GM18858 (cell line): ENCODE measurements around the gene C16orf74.

Experiments
- ATAC-seq: cut with Tn5 transposase; IDR thresholded peaks from one replicate; pipeline ENCODE4 v1.9.1; 2021; ENCODE audit not compliant: unreplicated experiment

Gene C16orf74

GRCh38 chr16:85750146-85750826 lies 610 bp downstream of the C16orf74 start:
- no peak for ATAC-seq

GRCh38 chr16:85749771-85750145 lies 1.1 kb downstream of the C16orf74 start:
- no peak for ATAC-seq

GRCh38 chr16:85746460-85747215 lies 4.3 kb downstream of the C16orf74 start:
- no peak for ATAC-seq

GRCh38 chr16:85738923-85739715 lies 11.8 kb downstream of the C16orf74 start:
- no peak for ATAC-seq

GRCh38 chr16:85736921-85737320 lies 14.0 kb downstream of the C16orf74 start:
- ATAC-seq: no peak

- ATAC-seq: no peak
Measured at GRCh38 chr16:85735946-85736345, 14.9 kb downstream of the C16orf74 start.

- ATAC-seq: peak; percentile 72
Measured at GRCh38 chr16:85735225-85735635, 15.7 kb downstream of the C16orf74 start.

- ATAC-seq: no peak
Measured at GRCh38 chr16:85734311-85735017, 16.4 kb downstream of the C16orf74 start.

- no peak for ATAC-seq
Measured at GRCh38 chr16:85733839-85734170, 17.1 kb downstream of the C16orf74 start.

GRCh38 chr16:85733155-85733838 lies 17.6 kb downstream of the C16orf74 start:
- ATAC-seq: no peak

- ATAC-seq: no peak
Measured at GRCh38 chr16:85731179-85731578, 19.7 kb downstream of the C16orf74 start.

GRCh38 chr16:85730186-85730465 lies 20.8 kb downstream of the C16orf74 start:
- no peak for ATAC-seq

GRCh38 chr16:85729452-85730185 lies 21.3 kb downstream of the C16orf74 start:
- no peak for ATAC-seq

GRCh38 chr16:85728879-85729278 lies 22.0 kb downstream of the C16orf74 start:
- no peak for ATAC-seq

- ATAC-seq: no peak
Measured at GRCh38 chr16:85724936-85725335, 26.0 kb downstream of the C16orf74 start.

GRCh38 chr16:85724126-85724879 lies 26.6 kb downstream of the C16orf74 start:
- ATAC-seq: no peak

GRCh38 chr16:85722128-85722893 lies 28.6 kb downstream of the C16orf74 start:
- ATAC-seq: no peak

GRCh38 chr16:85720302-85720637 lies 30.6 kb downstream of the C16orf74 start:
- no peak for ATAC-seq
